Astrocyte of the spinal cord (primary cell): ENCODE results near the gene CCNO.

Experiments
- DNase-seq: peaks from one replicate; pipeline ENCODE4 v3.0.0; 2011; ENCODE audit warnings: low read depth, low spot score
- H3K4me3 ChIP-seq: 2 replicates; pipeline ENCODE4 v1.5.1; 2011; ENCODE audit warnings: low read depth, mild to moderate bottlenecking, low read length, moderate library complexity
- in situ Hi-C: cut with HindIII; loops from 2 replicates; pipeline ENCODE4 v1.10.0; 2017; ENCODE audit warnings: low sequenced_read_pairs
- TF ChIP-seq, protein P1 (sequence below): IDR thresholded peaks from 2 replicates; pipeline ENCODE4 v1.5.1; 2012; ENCODE audit warnings: low read depth, mild to moderate bottlenecking, low read length, inconsistent platforms

CCNO gene

DNA sequence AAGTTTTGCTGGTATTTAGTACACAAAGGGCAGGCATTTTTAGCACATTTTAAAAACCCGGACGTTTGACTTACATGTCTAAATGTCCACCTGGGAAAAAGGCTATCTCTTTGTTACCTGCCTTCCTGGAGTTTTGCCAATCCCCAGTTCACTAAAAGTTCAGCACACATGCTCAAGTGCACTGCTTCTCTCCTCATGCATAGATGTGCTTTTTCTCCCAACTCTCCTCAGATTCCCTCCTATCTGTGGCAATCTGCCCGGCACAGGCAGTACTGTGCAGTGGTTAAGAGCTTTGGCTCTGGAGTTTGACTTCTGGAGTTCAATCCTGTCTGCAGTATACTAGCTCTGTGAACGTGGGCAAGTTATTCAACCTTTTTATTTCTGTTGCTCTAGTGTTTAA lies 8.3 kb upstream of the CCNO start:
- H3K4me3 ChIP-seq, result no peak overlapping the region
- TF ChIP-seq, protein P1, sequence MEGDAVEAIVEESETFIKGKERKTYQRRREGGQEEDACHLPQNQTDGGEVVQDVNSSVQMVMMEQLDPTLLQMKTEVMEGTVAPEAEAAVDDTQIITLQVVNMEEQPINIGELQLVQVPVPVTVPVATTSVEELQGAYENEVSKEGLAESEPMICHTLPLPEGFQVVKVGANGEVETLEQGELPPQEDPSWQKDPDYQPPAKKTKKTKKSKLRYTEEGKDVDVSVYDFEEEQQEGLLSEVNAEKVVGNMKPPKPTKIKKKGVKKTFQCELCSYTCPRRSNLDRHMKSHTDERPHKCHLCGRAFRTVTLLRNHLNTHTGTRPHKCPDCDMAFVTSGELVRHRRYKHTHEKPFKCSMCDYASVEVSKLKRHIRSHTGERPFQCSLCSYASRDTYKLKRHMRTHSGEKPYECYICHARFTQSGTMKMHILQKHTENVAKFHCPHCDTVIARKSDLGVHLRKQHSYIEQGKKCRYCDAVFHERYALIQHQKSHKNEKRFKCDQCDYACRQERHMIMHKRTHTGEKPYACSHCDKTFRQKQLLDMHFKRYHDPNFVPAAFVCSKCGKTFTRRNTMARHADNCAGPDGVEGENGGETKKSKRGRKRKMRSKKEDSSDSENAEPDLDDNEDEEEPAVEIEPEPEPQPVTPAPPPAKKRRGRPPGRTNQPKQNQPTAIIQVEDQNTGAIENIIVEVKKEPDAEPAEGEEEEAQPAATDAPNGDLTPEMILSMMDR, result no peak
- in situ Hi-C loops, result no loop called here
- no peak for DNase-seq

DNA sequence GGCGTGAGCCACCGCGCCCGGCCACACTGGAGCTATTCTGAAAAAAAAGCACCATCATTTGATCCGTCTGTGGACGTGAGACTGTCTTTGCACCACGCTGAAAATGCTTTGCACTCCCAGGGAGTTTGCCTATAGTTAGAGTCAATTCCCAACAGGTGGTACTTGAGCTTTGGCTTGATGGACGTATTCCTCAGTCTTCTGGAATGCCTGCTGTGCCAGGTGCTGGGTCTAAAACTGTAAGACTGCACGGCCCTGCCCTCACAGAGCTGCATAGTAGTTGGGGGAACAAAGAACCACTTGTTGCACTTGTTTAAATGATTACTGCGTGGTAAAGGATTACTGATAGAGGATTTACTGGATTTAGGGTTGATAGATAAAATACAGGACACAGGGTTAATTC lies 3.4 kb upstream of the CCNO start:
- H3K4me3 ChIP-seq, result no peak overlapping the region
- DNase-seq, result no peak
- in situ Hi-C loops, result no loop called here
- TF ChIP-seq, protein P1, result no peak

DNA sequence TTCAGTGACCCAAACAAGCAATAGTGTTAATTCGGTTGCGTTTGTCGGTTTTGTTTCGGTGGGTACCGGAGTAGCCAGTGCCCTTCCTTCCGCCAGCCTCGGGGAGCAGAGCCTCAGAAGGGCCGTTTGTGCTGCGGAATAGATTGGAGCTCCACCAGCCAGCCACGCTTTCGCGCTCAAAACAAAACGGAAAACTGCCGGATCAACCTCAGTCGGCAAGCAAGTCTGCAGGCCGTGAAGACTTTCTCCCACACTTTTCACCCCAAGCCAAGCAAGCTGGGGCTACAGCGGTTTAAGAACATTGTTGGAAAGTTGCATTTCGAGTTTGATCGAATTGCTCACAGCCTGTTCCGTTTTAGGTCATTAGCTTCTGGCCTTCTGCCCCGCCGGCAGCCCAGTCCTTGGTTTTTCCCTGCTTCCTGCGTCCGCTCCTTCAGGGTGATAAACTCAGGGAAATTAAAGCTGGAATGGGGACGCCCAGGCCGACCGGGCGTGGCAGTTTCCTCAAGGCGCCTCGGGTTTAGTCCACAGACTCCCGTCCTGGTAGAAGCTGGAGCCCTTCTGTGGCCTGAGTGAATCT lies 803 bp upstream of the CCNO start:
- in situ Hi-C loops, result no loop called here
- H3K4me3 ChIP-seq, result peak overlapping the region; percentile 47
- TF ChIP-seq, protein P1, result no peak
- peak; percentile 38 for DNase-seq

DNA sequence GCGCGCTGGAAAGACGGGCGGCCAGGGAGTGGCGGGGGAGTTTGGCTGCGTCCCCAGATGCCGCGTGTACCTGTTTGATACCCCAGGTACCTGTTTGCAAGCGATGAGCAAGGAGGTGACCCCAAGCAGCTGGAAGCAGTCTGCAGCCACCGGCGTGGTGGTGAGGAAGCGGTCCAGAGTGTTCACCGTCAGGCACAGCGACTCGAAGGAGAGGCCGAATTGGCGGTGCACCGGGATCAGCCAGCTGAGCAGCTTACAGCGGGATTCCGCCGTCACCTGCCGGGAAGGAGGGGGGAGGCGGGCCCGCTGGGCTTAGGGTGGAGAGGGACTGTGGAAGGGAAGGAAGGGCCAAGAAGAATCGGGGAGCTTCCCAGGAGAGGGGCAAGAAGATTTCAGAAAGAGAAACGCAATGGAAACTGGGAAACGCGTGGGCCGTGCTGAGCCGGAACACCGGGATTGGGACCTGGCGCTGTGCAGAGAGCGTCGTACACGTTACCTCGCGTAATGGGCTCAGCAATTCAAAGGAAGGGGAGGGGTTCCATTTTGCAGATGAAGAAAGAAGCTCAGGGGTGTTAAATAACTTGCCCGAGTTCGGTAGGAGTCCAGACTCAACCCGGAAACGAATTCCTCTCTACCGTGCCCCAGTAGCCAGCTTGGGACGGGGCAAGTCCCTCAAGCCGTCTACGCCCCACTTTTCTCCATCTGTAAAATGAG lies 980 bp downstream of the CCNO start:
- H3K4me3 ChIP-seq, result peak overlapping the region; percentile 47
- TF ChIP-seq, protein P1, result no peak
- in situ Hi-C loops, result no loop called here
- DNase-seq, result no peak

DNA sequence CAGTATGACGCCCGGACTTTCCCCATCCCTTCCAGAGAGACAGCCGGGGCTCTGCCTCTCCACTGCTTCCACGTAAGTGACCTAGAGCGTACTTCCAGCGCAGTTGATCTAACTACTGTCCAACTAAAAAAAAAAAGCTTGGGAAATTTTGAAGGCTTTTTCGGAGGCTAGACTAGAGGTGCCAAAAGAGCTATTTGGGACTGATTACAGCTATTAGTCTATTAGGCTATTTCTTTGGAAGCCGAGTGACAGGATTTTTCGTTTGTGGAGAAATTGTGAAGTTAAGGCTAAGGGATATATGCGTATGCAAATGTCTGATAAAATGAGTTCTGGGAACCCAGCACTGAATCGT lies 1.5 kb downstream of the CCNO start:
- DNase-seq, result peak; percentile 49
- H3K4me3 ChIP-seq, result no peak overlapping the region
- TF ChIP-seq, protein P1, result no peak
- in situ Hi-C loops, result no loop called here

DNA sequence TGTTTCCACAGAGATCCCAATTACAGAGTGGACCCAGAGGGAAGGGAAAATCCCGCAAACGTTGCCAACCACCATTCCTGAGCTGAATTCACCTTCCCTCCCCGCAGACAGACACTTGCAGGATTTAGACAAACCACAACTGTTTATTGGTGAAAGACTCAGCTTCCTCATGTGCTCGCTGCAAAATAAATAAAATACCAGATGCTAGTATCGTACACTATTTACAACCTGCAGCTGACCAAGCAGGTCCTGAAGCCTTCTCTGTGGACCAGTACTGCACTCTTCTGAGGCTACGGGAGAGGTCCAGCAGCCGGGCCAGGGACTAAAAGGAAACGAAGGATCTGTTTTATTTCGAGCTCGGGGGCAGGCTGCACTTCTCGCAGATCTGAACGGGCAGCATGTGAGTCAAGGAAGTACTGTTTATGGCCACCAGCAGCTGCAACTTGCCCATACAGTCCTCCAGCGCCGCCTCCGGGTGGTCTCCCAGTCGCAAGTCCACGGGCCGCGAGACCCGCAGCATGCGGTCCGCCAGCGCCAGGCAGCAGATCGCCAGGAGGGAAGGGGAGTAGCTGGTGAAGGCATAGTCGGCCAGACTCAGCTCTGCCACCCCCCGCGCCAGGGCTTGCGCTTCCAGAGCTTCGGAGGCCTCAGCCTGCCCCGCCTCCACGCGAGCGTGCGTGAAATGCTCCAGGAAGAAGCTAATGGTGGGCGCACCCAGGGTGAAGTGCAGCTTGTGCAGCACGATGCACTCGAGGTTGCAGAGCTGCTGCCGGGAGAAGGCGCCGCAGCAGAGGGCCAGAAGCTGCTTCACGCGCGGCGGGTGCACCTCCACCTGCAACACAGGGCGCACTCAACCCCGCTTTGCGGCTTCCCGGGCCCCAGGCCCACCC lies 2.1 kb downstream of the CCNO start:
- in situ Hi-C loops, result no loop called here
- TF ChIP-seq, protein P1, result no peak

More for the DNA sequence above, 2.1 kb downstream of the CCNO start:
- no peak overlapping the region for H3K4me3 ChIP-seq
- DNase-seq, result peak; percentile 18
